ENCODE results near the gene CNIH2. TPM values are rescaled to one million over a fixed set of nuclear protein-coding genes. Genes with fewer than 3 reads are reported as not detected.

CNIH2 gene
- total and polyA plus RNA-seq, 2 of the 13 experiments (the other 11 are each of a cell fraction or from before 2014, with no cell fraction given): 0.60 to 0.69 TPM

DNA sequence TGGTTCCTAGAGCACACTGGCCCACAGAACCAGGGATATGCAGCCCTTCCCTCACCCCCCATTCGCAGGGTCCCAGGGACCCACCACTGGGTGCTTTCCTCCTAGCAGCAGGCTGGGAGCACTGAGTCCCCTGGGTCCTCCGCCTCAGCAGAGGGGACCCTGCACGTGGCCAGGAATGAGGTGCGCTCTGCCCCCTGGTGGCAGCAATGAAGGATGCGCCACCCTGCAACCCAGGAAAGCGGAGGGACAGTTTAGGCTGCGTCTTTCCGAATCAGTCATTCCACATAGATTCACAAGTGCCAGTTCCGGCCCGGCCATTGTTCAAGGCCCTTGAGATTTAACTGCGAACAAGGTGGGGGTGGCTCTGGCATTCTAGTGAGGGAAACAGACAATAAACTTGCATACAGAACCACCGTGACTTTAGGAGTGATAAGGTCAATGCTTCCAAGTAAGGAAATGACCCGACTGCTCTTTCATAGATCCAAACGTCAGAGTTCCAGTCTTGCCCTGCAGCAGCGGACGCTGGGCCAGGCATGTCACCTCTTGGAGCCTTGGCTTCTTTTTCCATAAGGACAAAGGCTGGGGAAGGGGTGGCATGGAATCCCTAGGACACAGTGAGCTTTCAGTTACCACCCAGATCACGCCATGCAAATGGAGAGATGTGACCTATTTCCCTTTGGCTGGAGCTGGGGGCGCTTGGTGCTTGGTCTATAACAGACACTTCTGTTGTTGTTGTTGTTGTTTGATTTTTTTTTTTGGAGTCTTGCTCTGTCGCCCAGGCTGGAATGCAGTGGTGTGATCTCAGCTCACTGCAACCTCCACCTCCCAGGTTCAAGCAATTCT, 50.5 kb downstream of the CNIH2 start (continued):
- TF ChIP-seq, protein P1, sequence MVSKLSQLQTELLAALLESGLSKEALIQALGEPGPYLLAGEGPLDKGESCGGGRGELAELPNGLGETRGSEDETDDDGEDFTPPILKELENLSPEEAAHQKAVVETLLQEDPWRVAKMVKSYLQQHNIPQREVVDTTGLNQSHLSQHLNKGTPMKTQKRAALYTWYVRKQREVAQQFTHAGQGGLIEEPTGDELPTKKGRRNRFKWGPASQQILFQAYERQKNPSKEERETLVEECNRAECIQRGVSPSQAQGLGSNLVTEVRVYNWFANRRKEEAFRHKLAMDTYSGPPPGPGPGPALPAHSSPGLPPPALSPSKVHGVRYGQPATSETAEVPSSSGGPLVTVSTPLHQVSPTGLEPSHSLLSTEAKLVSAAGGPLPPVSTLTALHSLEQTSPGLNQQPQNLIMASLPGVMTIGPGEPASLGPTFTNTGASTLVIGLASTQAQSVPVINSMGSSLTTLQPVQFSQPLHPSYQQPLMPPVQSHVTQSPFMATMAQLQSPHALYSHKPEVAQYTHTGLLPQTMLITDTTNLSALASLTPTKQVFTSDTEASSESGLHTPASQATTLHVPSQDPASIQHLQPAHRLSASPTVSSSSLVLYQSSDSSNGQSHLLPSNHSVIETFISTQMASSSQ (IDR thresholded peaks at IDR 0.05; ENCODE audit: low read depth): no peak
- TF ChIP-seq, protein P1 (CRISPR knock-in tag; IDR thresholded peaks at IDR 0.05; ENCODE audit: borderline replicate concordance): peak; percentile 30; the same call in 1 of the 2 replicates
- no peak for TF ChIP-seq RFX5 (IDR thresholded peaks at IDR 0.05; ENCODE audit: low read depth, low read length)
- TF ChIP-seq MAFK (conservative IDR thresholded peaks at IDR 0.05 in 1 of 2, IDR thresholded peaks at IDR 0.05 in 1 of 2; ENCODE audit: low read length in 2 of 2): no peak
- no peak; the same call in 1 of the 2 replicates for TF ChIP-seq ZNF709 (CRISPR knock-in tag; IDR thresholded peaks at IDR 0.05)
- no peak for TF ChIP-seq ZNF234 (CRISPR knock-in tag; conservative IDR thresholded peaks at IDR 0.05)
- TF ChIP-seq FOXP1 (IDR thresholded peaks at IDR 0.05): no peak
- no peak for TF ChIP-seq FOXP1 (CRISPR knock-in tag; IDR thresholded peaks at IDR 0.05)
- no peak for TF ChIP-seq TBP (CRISPR knock-in tag; IDR thresholded peaks at IDR 0.05)
- TF ChIP-seq ONECUT2 (CRISPR knock-in tag; IDR thresholded peaks at IDR 0.05): no peak
- TF ChIP-seq ZNF703 (CRISPR knock-in tag; IDR thresholded peaks at IDR 0.05; ENCODE audit: borderline replicate concordance): no peak
- peak; percentile 97; the same call in 1 of the 2 replicates for TF ChIP-seq ZNF615 (CRISPR knock-in tag; IDR thresholded peaks at IDR 0.05; ENCODE audit: borderline replicate concordance)
- no peak for TF ChIP-seq NR3C1 (CRISPR knock-in tag; IDR thresholded peaks at IDR 0.05)
- TF ChIP-seq AGO1 (IDR thresholded peaks at IDR 0.05; ENCODE audit: low read depth, low read length, poor library complexity, severe bottlenecking): no peak
- TF ChIP-seq ZNF12 (CRISPR knock-in tag; IDR thresholded peaks at IDR 0.05): peak; percentile 96
- no peak for TF ChIP-seq HOXA7 (CRISPR knock-in tag; IDR thresholded peaks at IDR 0.05)
- TF ChIP-seq SOX6 (IDR thresholded peaks at IDR 0.05): no peak
- TF ChIP-seq SOX6 (CRISPR knock-in tag; IDR thresholded peaks at IDR 0.05): peak; percentile 54
- TF ChIP-seq NFATC3 (CRISPR knock-in tag; IDR thresholded peaks at IDR 0.05): no peak
- no peak for TF ChIP-seq SMAD9 (CRISPR knock-in tag; IDR thresholded peaks at IDR 0.05)
- no peak for TF ChIP-seq STAT5B (CRISPR knock-in tag; IDR thresholded peaks at IDR 0.05)
- no peak for TF ChIP-seq JDP2 (CRISPR knock-in tag; IDR thresholded peaks at IDR 0.05; ENCODE audit: borderline replicate concordance)
- TF ChIP-seq, protein P2, sequence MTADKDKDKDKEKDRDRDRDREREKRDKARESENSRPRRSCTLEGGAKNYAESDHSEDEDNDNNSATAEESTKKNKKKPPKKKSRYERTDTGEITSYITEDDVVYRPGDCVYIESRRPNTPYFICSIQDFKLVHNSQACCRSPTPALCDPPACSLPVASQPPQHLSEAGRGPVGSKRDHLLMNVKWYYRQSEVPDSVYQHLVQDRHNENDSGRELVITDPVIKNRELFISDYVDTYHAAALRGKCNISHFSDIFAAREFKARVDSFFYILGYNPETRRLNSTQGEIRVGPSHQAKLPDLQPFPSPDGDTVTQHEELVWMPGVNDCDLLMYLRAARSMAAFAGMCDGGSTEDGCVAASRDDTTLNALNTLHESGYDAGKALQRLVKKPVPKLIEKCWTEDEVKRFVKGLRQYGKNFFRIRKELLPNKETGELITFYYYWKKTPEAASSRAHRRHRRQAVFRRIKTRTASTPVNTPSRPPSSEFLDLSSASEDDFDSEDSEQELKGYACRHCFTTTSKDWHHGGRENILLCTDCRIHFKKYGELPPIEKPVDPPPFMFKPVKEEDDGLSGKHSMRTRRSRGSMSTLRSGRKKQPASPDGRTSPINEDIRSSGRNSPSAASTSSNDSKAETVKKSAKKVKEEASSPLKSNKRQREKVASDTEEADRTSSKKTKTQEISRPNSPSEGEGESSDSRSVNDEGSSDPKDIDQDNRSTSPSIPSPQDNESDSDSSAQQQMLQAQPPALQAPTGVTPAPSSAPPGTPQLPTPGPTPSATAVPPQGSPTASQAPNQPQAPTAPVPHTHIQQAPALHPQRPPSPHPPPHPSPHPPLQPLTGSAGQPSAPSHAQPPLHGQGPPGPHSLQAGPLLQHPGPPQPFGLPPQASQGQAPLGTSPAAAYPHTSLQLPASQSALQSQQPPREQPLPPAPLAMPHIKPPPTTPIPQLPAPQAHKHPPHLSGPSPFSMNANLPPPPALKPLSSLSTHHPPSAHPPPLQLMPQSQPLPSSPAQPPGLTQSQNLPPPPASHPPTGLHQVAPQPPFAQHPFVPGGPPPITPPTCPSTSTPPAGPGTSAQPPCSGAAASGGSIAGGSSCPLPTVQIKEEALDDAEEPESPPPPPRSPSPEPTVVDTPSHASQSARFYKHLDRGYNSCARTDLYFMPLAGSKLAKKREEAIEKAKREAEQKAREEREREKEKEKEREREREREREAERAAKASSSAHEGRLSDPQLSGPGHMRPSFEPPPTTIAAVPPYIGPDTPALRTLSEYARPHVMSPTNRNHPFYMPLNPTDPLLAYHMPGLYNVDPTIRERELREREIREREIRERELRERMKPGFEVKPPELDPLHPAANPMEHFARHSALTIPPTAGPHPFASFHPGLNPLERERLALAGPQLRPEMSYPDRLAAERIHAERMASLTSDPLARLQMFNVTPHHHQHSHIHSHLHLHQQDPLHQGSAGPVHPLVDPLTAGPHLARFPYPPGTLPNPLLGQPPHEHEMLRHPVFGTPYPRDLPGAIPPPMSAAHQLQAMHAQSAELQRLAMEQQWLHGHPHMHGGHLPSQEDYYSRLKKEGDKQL (CRISPR knock-in tag; IDR thresholded peaks at IDR 0.05; ENCODE audit: low read depth): no peak

Data from HepG2 (cell line).